ENCODE data around the gene MB21D2.

- no peak for TF ChIP-seq CTCF (conservative IDR thresholded peaks at IDR 0.05; ENCODE audit: low read length)
- TF ChIP-seq EZH2phosphoT487 (IDR thresholded peaks at IDR 0.05; ENCODE audit: borderline replicate concordance, low read depth, low read length): no peak
These were observed 72.2 kb downstream of the MB21D2 start for GRCh38 chr3:192845526-192845855.

Measured in OCI-LY7 (cell line).